ENCODE results near the gene TMEM128.
"Not testable (repeated sequence)": the region's sequence is repeated elsewhere in the genome, so short reads cannot be mapped to it uniquely, and the experiment has no call there.

Gene TMEM128

GRCh38 chr4:4260185-4260751, 12.2 kb upstream of the TMEM128 start:
- in situ Hi-C loops (cut with HindIII; ENCODE audit: low pct_ligation_motif_present, low sequenced_read_pairs), result no loop called here

GRCh38 chr4:4259484-4260100, 11.6 kb upstream of the TMEM128 start:
- H3K36me3 ChIP-seq (replicated peaks), result no peaks in the 10 kb centered on the region
- no peak for TF ChIP-seq CTCF (IDR thresholded peaks at IDR 0.05; ENCODE audit: low read depth, low read length, missing control alignments)
- in situ Hi-C loops (cut with HindIII; ENCODE audit: low pct_ligation_motif_present, low sequenced_read_pairs), result no loop called here
- no peak overlapping the region for H3K27ac ChIP-seq
- no peak overlapping the region for H3K4me3 ChIP-seq (ENCODE audit: low read depth, low read length)
- H3K27me3 ChIP-seq (replicated peaks), result no peaks in the 10 kb centered on the region
- DNase-seq, result no peak

More at GRCh38 chr4:4260185-4260751, 12.2 kb upstream of the TMEM128 start:
- H3K36me3 ChIP-seq (replicated peaks), result no peaks in the 10 kb centered on the region
- TF ChIP-seq CTCF (IDR thresholded peaks at IDR 0.05; ENCODE audit: low read depth, low read length, missing control alignments), result peak; percentile 45
- no peak overlapping the region for H3K27ac ChIP-seq
- peak; percentile 35 for DNase-seq
- no peak overlapping the region for H3K4me3 ChIP-seq (ENCODE audit: low read depth, low read length)
- H3K27me3 ChIP-seq (replicated peaks), result no peaks in the 10 kb centered on the region

GRCh38 chr4:4257705-4258104, 9.7 kb upstream of the TMEM128 start:
- in situ Hi-C loops (cut with HindIII; ENCODE audit: low pct_ligation_motif_present, low sequenced_read_pairs); DNase-seq; H3K36me3 ChIP-seq (replicated peaks): not testable (repeated sequence)

GRCh38 chr4:4256799-4257198, 8.8 kb upstream of the TMEM128 start:
- Histone ChIP-seq H3K27me3 (replicated peaks) (no peaks in the 10 kb centered on the region), H3K4me3 (ENCODE audit: low read depth, low read length) (no peak overlapping the region), H3K36me3 (replicated peaks) (no peaks in the 10 kb centered on the region), H3K27ac (no peak overlapping the region)
- in situ Hi-C loops (cut with HindIII; ENCODE audit: low pct_ligation_motif_present, low sequenced_read_pairs), result no loop called here
- DNase-seq, result no peak
- TF ChIP-seq CTCF (IDR thresholded peaks at IDR 0.05; ENCODE audit: low read depth, low read length, missing control alignments), result no peak

More at GRCh38 chr4:4257705-4258104, 9.7 kb upstream of the TMEM128 start:
- not testable (repeated sequence) for H3K27ac ChIP-seq; H3K4me3 ChIP-seq (ENCODE audit: low read depth, low read length); H3K27me3 ChIP-seq (replicated peaks)

DNA sequence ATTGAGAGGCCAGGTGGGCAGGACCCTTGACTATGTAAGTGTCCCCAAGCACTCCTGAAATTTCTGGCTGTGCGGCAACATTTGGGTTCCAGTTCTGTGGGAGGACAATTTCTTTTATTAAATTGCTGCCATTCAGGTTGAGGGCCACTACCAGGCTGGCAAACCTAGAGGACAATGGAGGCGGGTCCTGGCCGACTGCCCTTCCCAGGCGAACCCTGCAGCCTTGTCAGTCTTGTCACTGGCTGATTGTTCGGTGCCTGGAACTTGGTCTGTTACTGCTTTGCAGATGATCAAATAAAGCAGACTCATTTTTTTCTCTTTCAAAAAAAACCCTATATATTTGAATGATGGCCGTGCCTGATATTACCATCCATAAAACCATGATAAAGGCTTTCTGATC, 6.6 kb upstream of the TMEM128 start:
- no peak for TF ChIP-seq CTCF (IDR thresholded peaks at IDR 0.05; ENCODE audit: low read depth, low read length, missing control alignments)
- no peak for DNase-seq
- Histone ChIP-seq H3K27ac (no peak overlapping the region), H3K4me3 (ENCODE audit: low read depth, low read length) (no peak overlapping the region), H3K36me3 (replicated peaks) (no peaks in the 10 kb centered on the region), H3K27me3 (replicated peaks) (no peaks in the 10 kb centered on the region)
- in situ Hi-C loops (cut with HindIII; ENCODE audit: low pct_ligation_motif_present, low sequenced_read_pairs), result no loop called here

GRCh38 chr4:4254199-4254598, 6.2 kb upstream of the TMEM128 start:
- in situ Hi-C loops (cut with HindIII; ENCODE audit: low pct_ligation_motif_present, low sequenced_read_pairs), result no loop called here
- DNase-seq, result no peak
- H3K4me3 ChIP-seq (ENCODE audit: low read depth, low read length), result no peak overlapping the region
- H3K27me3 ChIP-seq (replicated peaks), result no peaks in the 10 kb centered on the region
- TF ChIP-seq CTCF (IDR thresholded peaks at IDR 0.05; ENCODE audit: low read depth, low read length, missing control alignments), result no peak
- H3K36me3 ChIP-seq (replicated peaks), result no peaks in the 10 kb centered on the region
- no peak overlapping the region for H3K27ac ChIP-seq

All from brain microvascular endothelial cell (primary cell).